Loucy (cell line): ENCODE results near the gene KCNK1.
A peak's percentile ranks its signal among the peaks of the same experiment; 100 is the strongest.

Experiments
- EZH2phosphoT487 ChIP-seq: fragments of 200-600 bp; IDR thresholded peaks from 2 replicates; pipeline ENCODE4 v1.6.1; 2018; ENCODE audit warnings: antibody characterized with exemption, mild to moderate bottlenecking, moderate library complexity, borderline replicate concordance
- TF ChIP-seq, protein P1 (sequence below): fragments of 200-600 bp; sonication (generic); conservative IDR thresholded peaks from 2 replicates; pipeline ENCODE4 v1.5.1; 2014; ENCODE audit warnings: mild to moderate bottlenecking, antibody characterized with exemption, low read length

DNA sequence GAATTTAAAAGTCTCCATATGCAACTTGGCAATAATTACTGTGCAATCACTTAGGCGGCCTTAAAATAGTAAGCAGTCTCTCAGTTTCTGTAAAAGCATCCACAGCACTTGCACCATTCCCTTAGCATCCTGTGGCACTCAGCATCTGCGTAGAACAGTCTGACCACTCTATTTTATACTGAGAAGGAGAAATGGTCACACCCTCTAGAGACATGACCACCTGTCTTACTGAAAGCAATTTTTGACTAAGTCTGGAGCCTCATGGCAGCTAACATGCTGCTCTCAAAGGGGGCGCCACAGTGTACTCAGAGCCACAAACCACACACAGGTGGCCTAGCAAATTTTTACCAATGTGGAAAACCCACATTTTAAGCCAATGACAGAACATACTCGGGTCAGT lies 62.0 kb downstream of the KCNK1 start:
- TF ChIP-seq, protein P1, sequence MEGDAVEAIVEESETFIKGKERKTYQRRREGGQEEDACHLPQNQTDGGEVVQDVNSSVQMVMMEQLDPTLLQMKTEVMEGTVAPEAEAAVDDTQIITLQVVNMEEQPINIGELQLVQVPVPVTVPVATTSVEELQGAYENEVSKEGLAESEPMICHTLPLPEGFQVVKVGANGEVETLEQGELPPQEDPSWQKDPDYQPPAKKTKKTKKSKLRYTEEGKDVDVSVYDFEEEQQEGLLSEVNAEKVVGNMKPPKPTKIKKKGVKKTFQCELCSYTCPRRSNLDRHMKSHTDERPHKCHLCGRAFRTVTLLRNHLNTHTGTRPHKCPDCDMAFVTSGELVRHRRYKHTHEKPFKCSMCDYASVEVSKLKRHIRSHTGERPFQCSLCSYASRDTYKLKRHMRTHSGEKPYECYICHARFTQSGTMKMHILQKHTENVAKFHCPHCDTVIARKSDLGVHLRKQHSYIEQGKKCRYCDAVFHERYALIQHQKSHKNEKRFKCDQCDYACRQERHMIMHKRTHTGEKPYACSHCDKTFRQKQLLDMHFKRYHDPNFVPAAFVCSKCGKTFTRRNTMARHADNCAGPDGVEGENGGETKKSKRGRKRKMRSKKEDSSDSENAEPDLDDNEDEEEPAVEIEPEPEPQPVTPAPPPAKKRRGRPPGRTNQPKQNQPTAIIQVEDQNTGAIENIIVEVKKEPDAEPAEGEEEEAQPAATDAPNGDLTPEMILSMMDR = 0 out of 2 replicates have a peak, but pooled peaks have one; percentile 12
- TF ChIP-seq EZH2phosphoT487 = no peak
